GM12878 (cell line): ENCODE results near the gene SPATA3. TPM values are rescaled to one million over a fixed set of nuclear protein-coding genes. Genes with fewer than 3 reads are reported as not detected.
A peak's percentile ranks its signal among the peaks of the same experiment; 100 is the strongest.

ENCODE experiments used
- ATAC-seq: fragments of 200-7000 bp; cut with Tn5 transposase; 3 replicates; pipeline ENCODE4 v1.9.1; 2020; ENCODE audit warnings: mild to moderate bottlenecking, moderate library complexity
- BruUV-seq: library from RNA; stranded (reverse); fragments of 400-500 nt; replicated peaks from 2 replicates; lab custom pipeline; 2021; lab: Mats Ljungman, UMichigan
- CTCF ChIA-PET: fragments of 300-600 bp; sonication (Branson Sonifier 250); formaldehyde crosslinking; extraction: SDS; loops from one replicate; lab custom pipeline; 2021; ENCODE audit warnings: inconsistent platforms; lab: Yijun Ruan, JAX
- POLR2A ChIA-PET: fragments of 350-600 bp; formaldehyde crosslinking; extraction: SDS; loops from one replicate; lab custom pipeline; 2021; ENCODE audit warnings: inconsistent platforms; lab: Charles Lee
- RAD21 ChIA-PET: fragments of 300-600 bp; sonication (Branson Sonifier 250); formaldehyde crosslinking; loops from one replicate; lab custom pipeline; 2023; ENCODE audit warnings: antibody characterized with exemption; ENCODE audit not compliant: unreplicated experiment; lab: Charles Lee
- SMC1A ChIA-PET: fragments of 300-600 bp; sonication (Branson Sonifier 250); formaldehyde crosslinking; loops from one replicate; lab custom pipeline; 2023; ENCODE audit not compliant: unreplicated experiment, uncharacterized antibody; lab: Charles Lee
- DNase-seq: peaks from one replicate; pipeline ENCODE4 v3.0.0-alpha.2; 2011; ENCODE audit warnings: low read depth, low spot score
- FAIRE-seq: peaks from 3 replicates; lab custom pipeline; 2011; peaks lifted over from hg19 to GRCh38; lab: Jason Lieb, UNC
- H2AFZ ChIP-seq: 2 replicates; pipeline ENCODE4 v1.6.0; 2011; ENCODE audit warnings: low read depth, low read length, control low read depth; ENCODE audit not compliant: control insufficient read depth
- H3K27ac ChIP-seq: 2 replicates; pipeline ENCODE4 v1.5.1; 2011; ENCODE audit warnings: control low read depth; ENCODE audit not compliant: control insufficient read depth, insufficient read depth
- H3K27me3 ChIP-seq, 2 experiments: replicated peaks in 1 of 2; 2 replicates each; pipeline versions ENCODE4 v1.6.0 to v1.6.1; 2011; ENCODE audit warnings: low read length in 1 of 2; ENCODE audit not compliant: control insufficient read depth in 2 of 2, insufficient read depth in 2 of 2
- H3K36me3 ChIP-seq, 2 experiments: 2 replicates each; pipeline ENCODE4 v1.5.1; 2011; ENCODE audit warnings: low read length in 1 of 2; ENCODE audit not compliant: control insufficient read depth in 2 of 2, insufficient read depth in 2 of 2
- H3K4me1 ChIP-seq: 2 replicates; pipeline ENCODE4 v1.6.1; 2011; ENCODE audit warnings: mild to moderate bottlenecking, low read length, moderate library complexity, mixed read lengths; ENCODE audit not compliant: control insufficient read depth, insufficient read depth
- H3K4me2 ChIP-seq: 2 replicates; pipeline ENCODE4 v1.6.0; 2011; ENCODE audit warnings: control low read depth; ENCODE audit not compliant: control insufficient read depth, insufficient read depth
- H3K4me3 ChIP-seq: fragments of 200-600 bp; sonication (generic); 2 replicates; pipeline ENCODE4 v1.5.1; 2016
- H3K79me2 ChIP-seq: 2 replicates; pipeline ENCODE4 v1.6.0; 2011; ENCODE audit warnings: low read length; ENCODE audit not compliant: control insufficient read depth, insufficient read depth
- H3K9ac ChIP-seq: 2 replicates; pipeline ENCODE4 v1.8.0; 2011; ENCODE audit warnings: low read length, control low read depth, mixed read lengths; ENCODE audit not compliant: control insufficient read depth, insufficient read depth
- H3K9me3 ChIP-seq: replicated peaks from 3 replicates; pipeline ENCODE4 v1.5.1; 2011; ENCODE audit warnings: mild to moderate bottlenecking, low read length; ENCODE audit not compliant: control insufficient read depth, insufficient read depth
- H4K20me1 ChIP-seq: 2 replicates; pipeline ENCODE4 v1.6.0; 2011; ENCODE audit not compliant: control insufficient read depth, insufficient read depth
- ASH2L ChIP-seq: fragments of 300-600, 200-600 bp; sonication (generic); IDR thresholded peaks from 2 replicates; pipeline ENCODE4 v1.6.1; 2017; ENCODE audit warnings: low read depth, mild to moderate bottlenecking, borderline replicate concordance
- BRCA1 ChIP-seq: IDR thresholded peaks from 2 replicates; pipeline ENCODE4 v1.6.1; 2011; ENCODE audit warnings: low read depth, low read length, improper control_type of control experiment
- CHD2 ChIP-seq: IDR thresholded peaks from 2 replicates; pipeline ENCODE4 v1.6.1; 2011; ENCODE audit warnings: low read depth, low read length, improper control_type of control experiment, borderline replicate concordance
- DPF2 ChIP-seq: fragments of 450-650 bp; IDR thresholded peaks from 2 replicates; pipeline ENCODE4 v1.6.1; 2017; ENCODE audit warnings: mild to moderate bottlenecking
- E2F8 ChIP-seq: fragments of 450-650 bp; IDR thresholded peaks from 2 replicates; pipeline ENCODE4 v1.6.1; 2018; ENCODE audit warnings: mild to moderate bottlenecking, low read depth, moderate library complexity; ENCODE audit not compliant: partially characterized antibody
- IKZF1 ChIP-seq: fragments of 450-650 bp; conservative IDR thresholded peaks from 2 replicates; pipeline ENCODE4 v1.6.1; 2017; ENCODE audit warnings: antibody characterized with exemption, mild to moderate bottlenecking
- NFXL1 ChIP-seq: fragments of 450-650 bp; IDR thresholded peaks from 2 replicates; pipeline ENCODE4 v1.6.1; 2017; ENCODE audit warnings: antibody characterized with exemption, mild to moderate bottlenecking, borderline replicate concordance
- POLR2A ChIP-seq: IDR thresholded peaks from 2 replicates; pipeline ENCODE4 v1.6.1; 2011; ENCODE audit warnings: low read depth, mild to moderate bottlenecking, low read length
- POU2F2 ChIP-seq: IDR thresholded peaks from 3 replicates; pipeline ENCODE4 v1.6.1; 2011; ENCODE audit warnings: low read depth, mild to moderate bottlenecking, low read length, borderline replicate concordance
- RAD51 ChIP-seq: fragments of 450-650 bp; IDR thresholded peaks from 2 replicates; pipeline ENCODE4 v1.6.1; 2016; ENCODE audit warnings: moderate library complexity, mild to moderate bottlenecking, inconsistent platforms
- RBBP5 ChIP-seq: fragments of 200-600 bp; sonication (generic); conservative IDR thresholded peaks from 2 replicates; pipeline ENCODE4 v1.6.1; 2016
- STAT3 ChIP-seq: IDR thresholded peaks from 2 replicates; pipeline ENCODE4 v1.6.1; 2011; ENCODE audit warnings: low read depth, low read length, improper control_type of control experiment
- TAF1 ChIP-seq: IDR thresholded peaks from 2 replicates; pipeline ENCODE4 v1.6.1; 2011; ENCODE audit warnings: mild to moderate bottlenecking, low read depth, low read length, borderline replicate concordance
- YY1 ChIP-seq: IDR thresholded peaks from 2 replicates; pipeline ENCODE4 v1.6.1; 2011; ENCODE audit warnings: low read depth, mild to moderate bottlenecking, low read length
- ZBTB40 ChIP-seq: fragments of 450-650 bp; IDR thresholded peaks from 2 replicates; pipeline ENCODE4 v1.6.1; 2016; ENCODE audit warnings: mild to moderate bottlenecking, moderate library complexity, borderline replicate concordance
- WGBS: methylation state at CpG from one replicate; pipeline ENCODE4 v1.1.6; 2016; ENCODE audit warnings: low lambda C conversion rate; ENCODE audit not compliant: insufficient replicate concordance, insufficient coverage; ENCODE audit errors: missing lambda C conversion rate; 5-methylcytosine and 5-hydroxymethylcytosine counted together
- in situ Hi-C: fragments of 300-500 bp; cut with MboI; formaldehyde crosslinking; loops from 9 replicates; pipeline ENCODE4 v1.14.3; 2018; ENCODE audit warnings: mixed read lengths
- intact Hi-C: fragments of 100-400 bp; cut with micrococcal nuclease; formaldehyde crosslinking; loops from one replicate; pipeline ENCODE4 v1.14.2; 2022; ENCODE audit not compliant: unreplicated experiment
- polyA plus RNA-seq, 11 experiments: library from polyadenylated mRNA; depleted of rRNA in 4 of 11; unstranded in 6 of 11; stranded (reverse) in 5 of 11; fragments of >200 nt; fragmentation: Nextera tagmentation in 4 of 11; fragmentation: Illumina TruSeq in 1 of 11; extraction: Ambion mirVana in 4 of 11; extraction: Trizol in 1 of 11; gene quantifications; 1 replicate in 1 of 11; 2 replicates in 10 of 11; pipeline versions ENCODE4 v1.2.1 to v1.2.3, GENCODE V29; 2011 to 2016; ENCODE audit warnings: inconsistent platforms in 2 of 11, missing spikeins in 2 of 11, low read depth in 1 of 11
- total RNA-seq, 4 experiments: library from RNA; depleted of rRNA in 3 of 4; stranded (reverse); fragments of >200 nt in 3 of 4; fragmentation: Illumina TruSeq in 1 of 4; extraction: Trizol in 1 of 4; gene quantifications; 2 replicates each; pipeline versions ENCODE4 v1.2.1 to v1.2.3, GENCODE V29; 2013 to 2021
- TF ChIP-seq, protein P1 (sequence below): IDR thresholded peaks from 2 replicates; pipeline ENCODE4 v1.6.1; 2011; ENCODE audit warnings: low read depth, mild to moderate bottlenecking, low read length, moderate library complexity, borderline replicate concordance; ENCODE audit errors: extremely low read depth

Gene SPATA3
- total and polyA plus RNA-seq, 10 of the 15 experiments (the other 5 are each of a cell fraction or from before 2014, with no cell fraction given), result not detected

DNA sequence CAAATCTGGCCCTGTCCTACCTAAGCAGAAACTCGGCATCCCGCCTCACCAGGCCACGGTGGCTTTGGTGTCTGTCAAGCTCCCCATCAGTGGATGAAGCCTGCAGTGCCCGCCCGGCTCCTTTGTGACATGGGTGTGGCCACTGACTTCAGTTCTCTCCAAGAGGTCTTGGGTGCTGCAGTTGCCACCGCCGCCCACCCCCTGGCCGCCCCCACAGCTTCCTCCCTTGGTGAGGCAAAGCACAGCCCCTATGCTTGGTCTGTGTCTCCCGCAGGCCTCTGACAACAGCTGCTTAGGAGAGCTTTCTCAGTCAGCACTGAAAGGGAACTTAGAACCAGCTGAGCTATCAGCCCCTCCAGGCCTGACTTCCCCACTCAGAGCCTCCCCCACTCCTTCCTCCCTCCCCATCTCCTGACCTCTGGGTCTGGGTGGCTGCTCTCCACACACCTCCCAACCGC, 48.0 kb upstream of the SPATA3 start:
- in situ Hi-C loops, result no loop called here
- no TSS peak for BruUV-seq
- SMC1A ChIA-PET, result interaction anchor here (1.0 to 21.6 kb wide), 6 partner anchors 8 to 37 kb away, joined by 4 to 411 read pairs (median 135); partner anchors contain the start of gene GPR55
- TF ChIP-seq NFXL1, result no peak
- no peak for TF ChIP-seq RAD51
- no peak for TF ChIP-seq RBBP5
- peak; percentile 67 for TF ChIP-seq YY1
- peak; percentile 77; the same call in 2 of the 3 replicates for TF ChIP-seq POU2F2
- peak; percentile 82 for TF ChIP-seq TAF1
- TF ChIP-seq, protein P1, sequence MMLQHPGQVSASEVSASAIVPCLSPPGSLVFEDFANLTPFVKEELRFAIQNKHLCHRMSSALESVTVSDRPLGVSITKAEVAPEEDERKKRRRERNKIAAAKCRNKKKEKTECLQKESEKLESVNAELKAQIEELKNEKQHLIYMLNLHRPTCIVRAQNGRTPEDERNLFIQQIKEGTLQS, result no peak
- TF ChIP-seq ASH2L, result no peak
- no peak for TF ChIP-seq E2F8
- no peak for TF ChIP-seq BRCA1
- TF ChIP-seq POLR2A, result peak; percentile 74
- TF ChIP-seq ZBTB40, result no peak
- peak; percentile 46; the same call in 1 of the 2 replicates for TF ChIP-seq DPF2
- peak; percentile 34; the same call in 1 of the 2 replicates for TF ChIP-seq IKZF1
- no peak for TF ChIP-seq STAT3
- TF ChIP-seq CHD2, result peak; percentile 26; the same call in 1 of the 2 replicates

More for the DNA sequence above, 48.0 kb upstream of the SPATA3 start:
- H3K36me3 ChIP-seq, result peaks cover 0 to 5% of the 10 kb centered on the region in 2 experiments; a peak in 2 of 4 replicates
- peak; percentile 71 for DNase-seq
- no peaks in the 10 kb centered on the region for H4K20me1 ChIP-seq
- H3K4me3 ChIP-seq, result peak overlapping the region; percentile 85
- peaks cover 85% of the 10 kb centered on the region for H3K79me2 ChIP-seq
- peak; percentile 49 for ATAC-seq
- H2AFZ ChIP-seq, result no peak overlapping the region
- peak; percentile 18 for FAIRE-seq
- H3K27me3 ChIP-seq, result no peaks in the 10 kb centered on the region
- ChIA-PET RAD21 (interaction anchor here (0.7 to 22.2 kb wide), 10 partner anchors 8 to 234 kb away, joined by 3 to 400 read pairs (median 10); partner anchors contain the start of gene GPR55), CTCF (interaction anchor here (0.7 to 28.4 kb wide), 13 partner anchors 8 to 123 kb away, joined by 3 to 372 read pairs (median 5); partner anchors contain the start of gene GPR55), POLR2A (interaction anchor here (0.7 to 17.2 kb wide), 8 partner anchors 8 to 36 kb away, joined by 3 to 192 read pairs (median 11); partner anchors contain the start of gene GPR55)
- H3K9me3 ChIP-seq, result no peaks in the 10 kb centered on the region; the same call in 2 of the 3 replicates
- under 1% methylated on average over 7 of the region's 10 CpGs for WGBS
- peak overlapping the region; percentile 99 for H3K27ac ChIP-seq
- peak overlapping the region; percentile 87 for H3K4me2 ChIP-seq
- intact Hi-C loops, result loop anchor here (10.0 kb wide), 1 partner anchor 283 kb away; no protein-coding TSS in a partner anchor
- peak overlapping the region; percentile 94 for H3K9ac ChIP-seq
- peaks cover 68% of the 10 kb centered on the region for H3K4me1 ChIP-seq
